ENCODE data around the gene SEMA3A.

The SEMA3A gene

GRCh38 chr7:84017651-84018050 lies 176.9 kb downstream of the SEMA3A start:
- no peak for DNase-seq (ENCODE audit: low read depth, low spot score)

GRCh38 chr7:84013616-84014240 lies 180.9 kb downstream of the SEMA3A start:
- DNase-seq (ENCODE audit: low read depth, low spot score) = no peak

GRCh38 chr7:84009782-84010181 lies 184.8 kb downstream of the SEMA3A start:
- DNase-seq (ENCODE audit: low read depth, low spot score) = no peak

- no peak for DNase-seq (ENCODE audit: low read depth, low spot score)
Observed at GRCh38 chr7:84009051-84009450, 185.5 kb downstream of the SEMA3A start.

- no peak for DNase-seq (ENCODE audit: low read depth, low spot score)
Observed at GRCh38 chr7:84003191-84003590, 191.4 kb downstream of the SEMA3A start.

GRCh38 chr7:84002348-84002747 lies 192.2 kb downstream of the SEMA3A start:
- no peak for DNase-seq (ENCODE audit: low read depth, low spot score)

GRCh38 chr7:83996879-83997278 lies 197.7 kb downstream of the SEMA3A start:
- no peak for DNase-seq (ENCODE audit: low read depth, low spot score)

- no peak for DNase-seq (ENCODE audit: low read depth, low spot score)
Observed at GRCh38 chr7:83987764-83988163, 206.8 kb downstream of the SEMA3A start.

GRCh38 chr7:83985821-83986220 lies 208.8 kb downstream of the SEMA3A start:
- DNase-seq (ENCODE audit: low read depth, low spot score) = no peak

- no peak for DNase-seq (ENCODE audit: low read depth, low spot score)
Observed at GRCh38 chr7:83984591-83984990, 210.0 kb downstream of the SEMA3A start.

GRCh38 chr7:83984076-83984475 lies 210.5 kb downstream of the SEMA3A start:
- no peak for DNase-seq (ENCODE audit: low read depth, low spot score)

GRCh38 chr7:83983606-83984005 lies 211.0 kb downstream of the SEMA3A start:
- no peak for DNase-seq (ENCODE audit: low read depth, low spot score)

- DNase-seq (ENCODE audit: low read depth, low spot score) = peak; percentile 2
Observed at GRCh38 chr7:83976302-83976701, 218.3 kb downstream of the SEMA3A start.

GRCh38 chr7:83970081-83970480 lies 224.5 kb downstream of the SEMA3A start:
- no peak for DNase-seq (ENCODE audit: low read depth, low spot score)

GRCh38 chr7:83964318-83964717 lies 230.3 kb downstream of the SEMA3A start:
- no peak for DNase-seq (ENCODE audit: low read depth, low spot score)

- DNase-seq (ENCODE audit: low read depth, low spot score) = no peak
Observed at GRCh38 chr7:83957333-83957732, 237.3 kb downstream of the SEMA3A start.

GRCh38 chr7:83956104-83956503 lies 238.5 kb downstream of the SEMA3A start:
- DNase-seq (ENCODE audit: low read depth, low spot score) = no peak

GRCh38 chr7:83952236-83952635 lies 242.4 kb downstream of the SEMA3A start:
- no peak for DNase-seq (ENCODE audit: low read depth, low spot score)

GRCh38 chr7:83947260-83947659 lies 247.3 kb downstream of the SEMA3A start:
- DNase-seq (ENCODE audit: low read depth, low spot score) = no peak

GRCh38 chr7:83946801-83947200 lies 247.8 kb downstream of the SEMA3A start:
- DNase-seq (ENCODE audit: low read depth, low spot score) = no peak

GRCh38 chr7:83941300-83941699 lies 253.3 kb downstream of the SEMA3A start:
- DNase-seq (ENCODE audit: low read depth, low spot score) = no peak

GRCh38 chr7:83937930-83938329 lies 256.7 kb downstream of the SEMA3A start:
- no peak for DNase-seq (ENCODE audit: low read depth, low spot score)

- peak; percentile 7 for DNase-seq (ENCODE audit: low read depth, low spot score)
Observed at GRCh38 chr7:83936056-83936708, 258.4 kb downstream of the SEMA3A start.
